SK-N-SH (cell line): ENCODE results near the gene IL21R.

Source experiments
- CTCF ChIP-seq: fragments of 200-600 bp; sonication (generic); IDR thresholded peaks from 2 replicates; pipeline ENCODE4 v1.6.1; 2017; ENCODE audit warnings: antibody characterized with exemption, mild to moderate bottlenecking, moderate library complexity
- POLR2AphosphoS5 ChIP-seq: IDR thresholded peaks from 2 replicates; pipeline ENCODE4 v1.6.1; 2012; ENCODE audit warnings: low read depth, low read length
- USF2 ChIP-seq: fragments of 150-350 bp; IDR thresholded peaks from 2 replicates; pipeline ENCODE4 v1.6.1; 2017; ENCODE audit warnings: antibody characterized with exemption, low read length, low read depth, borderline replicate concordance

DNA sequence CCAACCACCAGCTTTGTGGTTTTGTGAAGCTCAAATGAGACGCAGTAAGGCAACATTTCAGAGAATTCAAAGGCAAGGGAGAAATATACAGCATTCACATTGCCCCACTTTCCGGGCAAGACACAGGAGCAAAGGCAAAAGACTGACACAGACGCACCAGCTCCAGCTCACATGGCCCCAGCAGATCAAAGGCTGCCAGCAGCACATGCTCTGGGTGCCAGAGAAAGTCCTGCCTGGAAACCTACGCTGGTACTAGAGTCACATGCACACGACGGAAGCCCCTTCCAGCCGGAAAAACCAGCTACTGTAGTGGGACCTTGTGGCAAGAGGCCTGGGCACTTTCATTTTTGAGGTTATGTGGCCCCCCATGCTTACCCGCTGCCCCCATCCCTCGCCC is 97.7 kb downstream of the IL21R start:
- no peak for TF ChIP-seq USF2
- TF ChIP-seq POLR2AphosphoS5, result no peak
- no peak for TF ChIP-seq CTCF
